ENCODE data around the gene TOP1.
"Not testable (repeated sequence)": the region's sequence is repeated elsewhere in the genome, so short reads cannot be mapped to it uniquely, and the experiment has no call there.

TOP1 gene

DNA sequence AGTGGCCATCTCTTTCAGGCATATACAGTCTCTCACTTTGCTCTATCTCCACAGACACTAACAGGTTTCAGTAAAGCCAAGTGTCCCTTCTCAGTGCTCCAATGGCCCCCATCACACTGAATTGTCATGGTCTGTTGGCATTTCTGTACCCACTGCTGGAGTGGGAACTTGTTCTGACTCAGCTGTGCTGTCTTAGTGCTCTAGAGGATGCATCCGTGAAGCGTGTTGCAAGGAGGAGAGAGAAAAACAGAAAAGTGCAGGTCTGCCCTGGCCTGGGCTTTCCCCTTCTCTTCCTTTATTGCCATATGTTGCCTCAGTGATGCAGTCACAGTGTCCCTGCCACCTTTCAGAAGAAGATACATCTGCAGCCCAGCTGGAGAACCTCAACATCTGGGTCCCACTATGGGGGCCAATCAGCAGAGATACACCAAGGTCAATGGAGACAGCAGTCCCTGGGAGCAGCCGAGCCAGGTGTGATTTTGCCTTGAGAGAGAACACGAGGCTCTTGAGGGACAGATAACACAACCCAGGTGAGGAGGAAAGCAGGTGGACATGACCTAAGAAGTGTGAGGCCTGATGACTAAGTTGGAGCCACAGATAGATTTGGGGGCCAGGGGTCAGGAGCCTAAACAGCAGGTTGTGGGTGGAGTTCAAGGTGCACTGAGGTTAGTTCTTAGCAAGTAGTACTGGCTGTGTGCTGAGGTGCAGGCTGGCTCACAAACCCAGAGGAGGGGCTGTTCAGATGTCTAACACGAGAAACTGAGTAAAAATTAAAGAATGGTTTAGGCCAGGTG, 103.2 kb downstream of the TOP1 start:
- DNase-seq (ENCODE audit: extremely low spot score), result no peak
- CTCF ChIA-PET, result interaction anchor here (0.7 kb wide), 1 partner anchor 141 kb away, joined by 3 read pairs; no protein-coding TSS in a partner anchor
- TF ChIP-seq, protein P1, sequence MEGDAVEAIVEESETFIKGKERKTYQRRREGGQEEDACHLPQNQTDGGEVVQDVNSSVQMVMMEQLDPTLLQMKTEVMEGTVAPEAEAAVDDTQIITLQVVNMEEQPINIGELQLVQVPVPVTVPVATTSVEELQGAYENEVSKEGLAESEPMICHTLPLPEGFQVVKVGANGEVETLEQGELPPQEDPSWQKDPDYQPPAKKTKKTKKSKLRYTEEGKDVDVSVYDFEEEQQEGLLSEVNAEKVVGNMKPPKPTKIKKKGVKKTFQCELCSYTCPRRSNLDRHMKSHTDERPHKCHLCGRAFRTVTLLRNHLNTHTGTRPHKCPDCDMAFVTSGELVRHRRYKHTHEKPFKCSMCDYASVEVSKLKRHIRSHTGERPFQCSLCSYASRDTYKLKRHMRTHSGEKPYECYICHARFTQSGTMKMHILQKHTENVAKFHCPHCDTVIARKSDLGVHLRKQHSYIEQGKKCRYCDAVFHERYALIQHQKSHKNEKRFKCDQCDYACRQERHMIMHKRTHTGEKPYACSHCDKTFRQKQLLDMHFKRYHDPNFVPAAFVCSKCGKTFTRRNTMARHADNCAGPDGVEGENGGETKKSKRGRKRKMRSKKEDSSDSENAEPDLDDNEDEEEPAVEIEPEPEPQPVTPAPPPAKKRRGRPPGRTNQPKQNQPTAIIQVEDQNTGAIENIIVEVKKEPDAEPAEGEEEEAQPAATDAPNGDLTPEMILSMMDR (IDR thresholded peaks at IDR 0.05; ENCODE audit: control extremely low read depth, extremely low read depth, low read depth, missing control alignments), result no peak
- POLR2A ChIA-PET, result no interaction called here

DNA sequence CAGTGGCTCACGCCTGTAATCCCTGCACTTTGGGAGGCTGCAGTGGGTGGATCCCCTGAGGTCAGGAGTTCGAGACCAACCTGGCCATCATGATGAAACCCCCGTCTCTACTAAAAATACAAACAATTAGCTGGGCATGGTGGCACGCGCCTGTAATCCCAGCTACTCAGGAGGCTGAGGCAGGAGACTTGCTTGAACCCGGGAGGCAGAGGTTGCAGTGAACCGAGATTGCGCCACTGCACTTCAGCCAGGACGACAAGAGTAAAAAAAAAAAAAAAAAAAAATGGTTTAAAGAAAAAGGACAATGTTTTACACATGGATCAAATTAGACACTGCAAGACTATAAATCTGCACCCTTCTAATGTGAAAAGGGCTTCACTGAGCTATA, 103.8 kb downstream of the TOP1 start:
- CTCF ChIA-PET, result interaction anchor here (4.9 kb wide), 1 partner anchor 25 kb away, joined by 46 read pairs; no protein-coding TSS in a partner anchor
- POLR2A ChIA-PET; DNase-seq (ENCODE audit: extremely low spot score): not testable (repeated sequence)

DNA sequence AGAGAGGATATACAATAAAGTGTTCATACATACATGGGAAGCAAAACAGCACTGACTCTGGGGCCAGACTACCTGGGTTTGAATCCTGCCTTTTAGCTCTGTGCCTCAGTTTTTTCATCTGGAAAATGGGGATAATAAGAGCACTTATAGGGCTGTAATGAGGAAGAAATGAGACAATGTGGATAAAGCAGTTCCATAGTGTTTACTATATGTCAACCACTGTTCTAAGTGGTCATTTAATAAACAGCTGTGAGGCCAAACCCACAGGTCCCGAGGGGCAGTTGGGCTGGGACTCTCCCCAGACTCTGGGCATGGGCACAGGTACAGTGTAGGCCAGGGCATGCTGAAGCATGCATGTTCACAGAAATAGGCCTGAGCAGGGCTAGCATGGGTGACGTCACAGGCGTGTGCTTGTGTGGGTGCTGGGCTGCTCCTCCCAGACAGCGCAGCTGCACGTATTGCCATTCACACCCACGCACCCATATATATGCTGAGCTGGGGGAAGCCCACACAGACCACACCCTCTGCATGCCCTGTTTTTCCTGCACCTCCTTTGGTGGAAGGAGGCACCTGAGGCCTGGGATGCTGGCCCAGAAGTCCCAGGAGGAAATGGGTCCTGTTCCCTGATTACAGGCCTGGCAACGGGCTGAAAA, 105.2 kb downstream of the TOP1 start:
- ChIA-PET CTCF (interaction anchor here (0.7 to 4.9 kb wide), 25 partner anchors 8 to 207 kb away, joined by 3 to 46 read pairs (median 5); partner anchors contain the start of gene LPIN3), POLR2A (no interaction called here)
- peak; percentile 87 for DNase-seq (ENCODE audit: extremely low spot score)
- TF ChIP-seq, protein P1 (IDR thresholded peaks at IDR 0.05; ENCODE audit: control extremely low read depth, extremely low read depth, low read depth, missing control alignments), result no peak

DNA sequence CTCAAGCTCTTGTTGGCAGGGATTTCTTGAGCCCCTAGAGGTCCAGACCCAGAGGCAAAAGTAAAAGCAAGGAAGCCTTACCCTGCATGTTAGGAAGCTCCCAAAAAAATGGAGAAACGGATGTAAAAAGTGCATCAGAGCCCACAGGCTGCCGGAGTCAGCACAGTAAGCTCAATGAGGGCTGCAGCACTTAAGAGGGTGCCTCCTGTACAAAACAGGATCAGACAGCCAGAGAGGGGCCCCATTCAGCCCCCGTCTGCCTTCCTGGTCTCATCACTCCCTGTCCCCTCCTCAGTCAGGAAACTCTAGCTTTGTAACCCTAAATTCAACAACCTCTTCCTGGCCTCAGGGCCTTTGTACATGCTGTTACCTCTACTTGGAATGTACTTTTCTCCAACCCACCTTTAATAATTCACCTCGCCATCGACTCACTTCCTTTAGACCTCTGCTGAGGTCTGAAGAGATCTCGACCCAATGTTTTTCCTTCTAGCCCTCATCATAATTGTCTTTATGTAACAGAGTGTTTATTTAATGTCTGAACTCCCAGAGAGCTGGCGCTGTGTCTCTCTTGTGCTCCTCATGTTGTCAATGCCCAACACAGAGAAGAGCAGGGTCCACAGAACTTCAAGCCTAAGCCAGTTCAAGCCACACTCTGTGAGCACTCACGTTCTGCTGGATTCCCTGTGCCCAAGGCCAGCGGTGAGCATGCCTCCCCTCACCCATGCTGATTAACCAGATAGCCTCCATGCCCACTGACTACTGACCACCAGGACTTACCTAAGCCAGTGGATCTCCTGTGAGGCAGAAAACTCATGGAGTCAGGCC, 106.0 kb downstream of the TOP1 start:
- DNase-seq (ENCODE audit: extremely low spot score), result no peak
- ChIA-PET CTCF (interaction anchor here (0.6 to 4.9 kb wide), 47 partner anchors 8 to 290 kb away, joined by 3 to 46 read pairs (median 4); partner anchors contain the start of gene LPIN3), POLR2A (interaction anchor here (0.7 kb wide), 1 partner anchor 87 kb away, joined by 3 read pairs; no protein-coding TSS in a partner anchor)
- TF ChIP-seq, protein P1 (IDR thresholded peaks at IDR 0.05; ENCODE audit: control extremely low read depth, extremely low read depth, low read depth, missing control alignments), result peak; percentile 11

DNA sequence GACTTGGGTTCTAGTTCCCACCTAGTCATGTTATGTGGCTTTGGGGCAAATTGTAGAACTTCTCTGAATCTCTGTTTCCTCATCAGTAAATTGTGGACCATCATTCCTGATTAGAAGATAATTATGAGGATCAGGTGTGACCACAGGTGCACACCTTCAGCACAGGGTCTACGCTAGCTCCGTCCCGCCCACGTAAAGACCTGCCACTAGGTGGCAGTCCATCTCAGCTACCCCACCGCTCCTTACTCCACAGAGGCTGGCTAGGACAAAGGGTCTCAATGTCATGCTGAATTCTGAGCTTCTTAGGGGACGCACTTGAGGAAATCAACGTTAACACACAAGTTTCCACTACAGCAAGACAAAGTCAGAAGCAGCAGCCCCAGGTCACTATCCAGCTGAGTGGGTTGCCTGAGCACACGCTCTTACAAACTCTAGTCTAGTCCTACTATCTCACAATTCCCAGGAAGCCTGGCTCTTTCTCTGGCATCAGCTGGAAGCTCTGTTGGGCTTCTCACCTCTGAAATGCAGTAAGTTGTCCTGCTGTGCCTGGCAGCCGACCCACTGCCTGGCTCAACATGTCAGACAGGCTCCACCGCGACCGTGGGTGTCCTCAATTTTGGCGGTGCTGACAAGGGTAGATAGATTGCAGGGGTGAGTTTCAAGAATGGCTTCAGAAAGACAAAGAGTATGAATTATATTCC, 106.7 kb downstream of the TOP1 start:
- TF ChIP-seq, protein P1 (IDR thresholded peaks at IDR 0.05; ENCODE audit: control extremely low read depth, extremely low read depth, low read depth, missing control alignments), result peak; percentile 77
- peak; percentile 66 for DNase-seq (ENCODE audit: extremely low spot score)
- POLR2A ChIA-PET, result interaction anchor here (0.7 kb wide), 1 partner anchor 88 kb away, joined by 3 read pairs; no protein-coding TSS in a partner anchor
- CTCF ChIA-PET, result interaction anchor here (0.6 to 4.9 kb wide), 42 partner anchors 9 to 289 kb away, joined by 3 to 46 read pairs (median 4); partner anchors contain the start of gene LPIN3

DNA sequence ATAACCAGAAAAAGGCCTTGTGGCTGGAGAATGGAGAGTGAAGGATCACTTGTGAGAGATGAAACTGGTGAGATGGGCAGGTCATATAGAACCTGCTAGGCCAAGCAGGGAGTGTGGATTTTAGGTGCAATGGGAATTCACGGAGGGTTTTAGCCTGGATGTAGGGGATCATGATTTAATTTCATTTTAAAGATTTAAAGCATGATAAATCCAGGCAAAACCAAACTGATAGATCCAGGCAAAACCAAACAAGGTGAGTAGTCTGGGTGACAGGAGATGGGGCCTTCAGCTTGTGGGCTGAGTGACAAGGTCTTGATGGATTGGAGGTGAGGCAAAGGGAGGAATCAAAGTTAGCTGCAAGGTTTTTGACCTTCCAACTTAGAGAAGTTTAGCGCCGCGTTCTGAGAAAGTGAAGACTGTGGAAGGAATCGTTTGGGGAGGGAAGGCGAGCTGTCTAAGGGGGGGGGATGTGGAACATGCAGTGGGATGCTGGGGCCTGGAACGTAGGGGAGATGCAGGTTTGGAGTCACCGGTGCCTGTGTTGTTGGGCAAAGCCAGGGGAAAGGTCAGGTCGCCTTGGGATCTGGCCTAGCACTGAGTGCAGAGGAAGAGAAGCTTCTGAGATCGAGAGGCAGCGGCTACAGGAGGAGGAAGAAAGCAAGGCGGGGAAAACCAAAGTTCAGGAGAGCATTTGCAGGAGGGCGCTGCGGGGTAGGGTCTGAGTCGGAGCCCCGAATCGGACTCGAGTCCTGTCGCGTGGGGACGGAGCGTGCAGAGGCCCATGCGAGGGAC, 107.5 kb downstream of the TOP1 start:
- ChIA-PET POLR2A (no interaction called here), CTCF (interaction anchor here (0.7 to 4.9 kb wide), 31 partner anchors 10 to 273 kb away, joined by 3 to 46 read pairs (median 5); partner anchors contain the start of gene LPIN3)
- TF ChIP-seq, protein P1 (IDR thresholded peaks at IDR 0.05; ENCODE audit: control extremely low read depth, extremely low read depth, low read depth, missing control alignments), result no peak
- DNase-seq (ENCODE audit: extremely low spot score), result peak; percentile 26
